HG02938 (cell line): ENCODE results near the gene ABCA5.

Source experiments
- ATAC-seq: cut with Tn5 transposase; IDR thresholded peaks from one replicate; pipeline ENCODE4 v1.9.1; 2021; ENCODE audit warnings: mild to moderate bottlenecking, moderate library complexity; ENCODE audit not compliant: unreplicated experiment

Gene ABCA5, protein sequence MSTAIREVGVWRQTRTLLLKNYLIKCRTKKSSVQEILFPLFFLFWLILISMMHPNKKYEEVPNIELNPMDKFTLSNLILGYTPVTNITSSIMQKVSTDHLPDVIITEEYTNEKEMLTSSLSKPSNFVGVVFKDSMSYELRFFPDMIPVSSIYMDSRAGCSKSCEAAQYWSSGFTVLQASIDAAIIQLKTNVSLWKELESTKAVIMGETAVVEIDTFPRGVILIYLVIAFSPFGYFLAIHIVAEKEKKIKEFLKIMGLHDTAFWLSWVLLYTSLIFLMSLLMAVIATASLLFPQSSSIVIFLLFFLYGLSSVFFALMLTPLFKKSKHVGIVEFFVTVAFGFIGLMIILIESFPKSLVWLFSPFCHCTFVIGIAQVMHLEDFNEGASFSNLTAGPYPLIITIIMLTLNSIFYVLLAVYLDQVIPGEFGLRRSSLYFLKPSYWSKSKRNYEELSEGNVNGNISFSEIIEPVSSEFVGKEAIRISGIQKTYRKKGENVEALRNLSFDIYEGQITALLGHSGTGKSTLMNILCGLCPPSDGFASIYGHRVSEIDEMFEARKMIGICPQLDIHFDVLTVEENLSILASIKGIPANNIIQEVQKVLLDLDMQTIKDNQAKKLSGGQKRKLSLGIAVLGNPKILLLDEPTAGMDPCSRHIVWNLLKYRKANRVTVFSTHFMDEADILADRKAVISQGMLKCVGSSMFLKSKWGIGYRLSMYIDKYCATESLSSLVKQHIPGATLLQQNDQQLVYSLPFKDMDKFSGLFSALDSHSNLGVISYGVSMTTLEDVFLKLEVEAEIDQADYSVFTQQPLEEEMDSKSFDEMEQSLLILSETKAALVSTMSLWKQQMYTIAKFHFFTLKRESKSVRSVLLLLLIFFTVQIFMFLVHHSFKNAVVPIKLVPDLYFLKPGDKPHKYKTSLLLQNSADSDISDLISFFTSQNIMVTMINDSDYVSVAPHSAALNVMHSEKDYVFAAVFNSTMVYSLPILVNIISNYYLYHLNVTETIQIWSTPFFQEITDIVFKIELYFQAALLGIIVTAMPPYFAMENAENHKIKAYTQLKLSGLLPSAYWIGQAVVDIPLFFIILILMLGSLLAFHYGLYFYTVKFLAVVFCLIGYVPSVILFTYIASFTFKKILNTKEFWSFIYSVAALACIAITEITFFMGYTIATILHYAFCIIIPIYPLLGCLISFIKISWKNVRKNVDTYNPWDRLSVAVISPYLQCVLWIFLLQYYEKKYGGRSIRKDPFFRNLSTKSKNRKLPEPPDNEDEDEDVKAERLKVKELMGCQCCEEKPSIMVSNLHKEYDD (N-terminal part only)

DNA sequence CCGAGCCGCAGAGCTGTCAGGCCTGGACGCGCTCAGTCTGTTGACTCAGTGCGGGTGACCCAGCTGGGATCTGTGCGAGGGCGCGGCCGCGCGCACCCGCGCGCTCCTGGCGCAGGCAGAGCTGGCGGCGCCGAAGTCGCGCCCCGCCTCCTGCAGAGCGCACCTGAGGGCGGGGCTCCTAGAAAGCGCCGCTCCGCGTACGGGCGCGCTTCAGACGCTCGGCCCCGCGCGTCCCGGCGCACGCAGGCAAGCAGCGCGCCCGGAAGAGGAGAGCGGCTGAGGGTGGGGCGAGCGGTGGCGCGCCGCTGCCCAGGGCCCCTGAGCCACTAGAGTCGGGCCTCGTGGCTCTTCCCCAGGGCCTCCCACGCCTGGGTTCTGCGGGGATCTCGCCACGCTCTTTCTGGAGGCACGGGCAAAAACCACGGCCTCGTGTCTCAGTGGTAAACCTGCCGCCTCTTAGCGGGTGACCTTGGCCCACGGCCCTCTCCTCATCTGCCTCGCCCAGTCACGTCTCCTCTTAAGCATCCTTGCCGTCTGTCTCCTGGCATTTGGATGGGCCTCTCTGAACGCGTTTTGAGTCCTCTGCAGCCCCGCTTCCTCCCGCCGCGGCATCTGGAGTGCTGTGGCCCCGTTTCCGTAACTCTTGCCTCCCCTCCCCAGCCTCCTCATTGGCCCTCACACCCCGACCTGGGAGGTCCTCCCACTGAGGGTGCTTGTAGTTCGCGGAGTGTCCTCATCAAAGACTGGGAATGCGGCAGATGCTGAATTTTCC, at the start of gene ABCA5:
Gene ABCA5 (minus strand): TSS at position 74 of the 772 bp plus-strand sequence. CDS start 12,718 bp downstream, outside the sequence.
- peak; percentile 90 for ATAC-seq

DNA sequence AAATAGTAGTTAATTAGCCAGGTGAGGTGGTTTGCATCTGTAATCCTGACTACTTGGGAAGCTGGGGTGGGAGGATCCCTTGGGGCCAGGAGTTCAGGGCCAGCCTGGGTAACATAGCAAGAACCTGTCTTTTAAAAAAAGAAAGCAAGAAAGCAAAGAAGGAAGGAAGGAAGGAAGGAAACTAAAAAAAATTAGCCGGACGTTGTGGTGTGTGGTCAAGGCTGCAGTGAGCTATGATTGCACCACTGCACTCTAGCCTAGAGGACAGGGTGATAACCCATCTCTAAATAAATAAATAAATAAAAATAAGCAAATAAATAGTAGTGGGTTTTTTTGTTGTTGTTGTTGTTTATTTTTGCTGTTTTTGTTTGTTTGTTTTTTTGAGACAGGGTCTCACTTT, 48.3 kb upstream of the ABCA5 start:
- ATAC-seq, result no peak

DNA sequence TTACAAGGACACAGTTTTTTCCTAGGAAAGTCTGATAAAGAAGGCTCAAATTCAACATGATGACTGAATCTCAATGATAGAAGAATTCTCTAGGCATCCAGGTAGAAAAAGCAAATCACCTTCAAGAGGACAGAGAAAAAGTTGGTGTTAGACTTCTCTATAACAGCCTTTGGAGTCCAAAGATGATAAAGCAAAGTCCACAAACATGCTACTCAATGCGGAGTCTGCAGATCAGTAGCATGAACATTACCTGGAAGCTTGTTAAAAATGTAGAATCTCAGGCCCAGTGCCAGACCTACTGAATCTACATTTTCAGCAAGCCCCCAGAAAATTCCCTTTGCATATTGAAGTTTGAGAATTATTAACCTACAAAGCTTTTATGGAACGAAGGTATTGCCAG, 46.1 kb upstream of the ABCA5 start:
- ATAC-seq, result no peak

GRCh38 chr17:69367298-69367697, 40.4 kb upstream of the ABCA5 start:
- peak; percentile 93 for ATAC-seq

DNA sequence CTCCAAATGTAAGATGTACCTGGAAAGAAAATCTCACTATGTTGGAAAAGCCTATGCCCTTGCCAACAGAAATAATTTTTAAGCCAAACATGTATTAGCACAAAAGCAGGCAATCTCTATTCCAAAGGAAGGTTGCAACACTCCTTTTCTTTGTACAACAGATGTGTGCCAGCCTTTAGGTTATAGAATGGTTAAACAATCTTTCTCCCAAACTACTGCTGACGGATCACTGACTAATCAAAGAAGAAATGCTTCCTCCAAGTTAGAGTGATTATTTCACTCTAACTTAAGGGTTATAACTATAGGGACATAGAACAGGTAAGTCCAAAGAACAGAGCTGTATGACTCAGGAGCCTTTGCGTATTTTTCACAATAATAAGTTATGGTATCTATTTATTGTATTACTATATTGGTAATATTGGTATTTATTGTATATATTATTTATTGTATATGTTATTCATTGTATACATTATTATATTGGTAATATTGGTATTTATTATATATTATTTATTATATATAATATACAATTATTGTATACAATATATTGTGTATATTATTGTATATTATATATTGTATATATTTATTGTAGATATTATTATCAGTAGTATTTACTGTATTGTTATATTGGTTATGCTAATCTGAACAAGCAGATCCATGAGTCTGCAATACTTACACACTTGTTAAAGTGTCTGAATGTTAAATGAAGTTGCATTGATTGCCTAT, 36.7 kb upstream of the ABCA5 start:
- ATAC-seq, result no peak

- no peak for ATAC-seq
Measured at GRCh38 chr17:69361156-69361555, 34.2 kb upstream of the ABCA5 start.

GRCh38 chr17:69358688-69359596, 32.0 kb upstream of the ABCA5 start:
- no peak for ATAC-seq

- no peak for ATAC-seq
Measured at GRCh38 chr17:69357701-69358100, 30.8 kb upstream of the ABCA5 start.

DNA sequence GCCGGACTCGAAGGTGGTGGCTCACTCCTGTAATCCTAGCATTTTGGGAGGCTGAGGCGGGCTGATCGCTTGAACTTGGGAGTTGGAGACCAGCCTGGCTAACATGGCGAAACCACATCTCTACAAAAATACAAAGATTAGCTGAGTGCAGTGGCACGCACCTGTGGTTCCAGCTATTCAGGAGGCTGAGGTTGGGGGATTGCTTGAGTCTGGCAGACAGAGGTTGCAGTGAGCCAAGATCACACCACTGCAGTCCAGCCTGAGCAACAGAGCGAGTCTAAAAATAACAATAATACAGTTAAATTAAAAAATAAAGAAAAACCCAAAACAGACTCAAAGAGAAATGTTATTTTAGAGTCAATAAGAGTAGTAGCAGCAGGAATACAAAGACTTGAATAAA, 29.7 kb upstream of the ABCA5 start:
- no peak for ATAC-seq

- no peak for ATAC-seq
Measured at GRCh38 chr17:69350911-69351310, 24.0 kb upstream of the ABCA5 start.

DNA sequence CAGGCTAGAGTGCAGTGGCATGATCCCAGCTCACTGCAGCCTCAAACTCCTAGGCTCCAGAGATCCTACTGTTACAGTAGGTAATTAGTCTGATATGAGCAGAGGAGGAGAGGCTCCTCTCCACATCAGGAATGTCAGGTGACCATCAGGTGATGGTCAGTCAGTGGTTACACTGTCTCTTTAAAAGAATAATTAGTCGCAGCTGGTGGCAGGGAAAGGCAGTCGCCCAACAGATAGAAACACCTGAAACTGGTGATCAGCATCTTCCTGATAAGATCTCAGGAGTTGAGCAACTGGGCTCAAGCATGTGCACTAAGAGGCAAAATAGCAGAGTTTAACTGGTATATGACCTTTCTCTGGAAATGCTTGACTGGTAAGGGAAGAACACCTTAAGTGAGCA, 21.5 kb upstream of the ABCA5 start:
- ATAC-seq, result no peak

- ATAC-seq, result no peak
Measured at GRCh38 chr17:69346766-69347165, 19.8 kb upstream of the ABCA5 start.

DNA sequence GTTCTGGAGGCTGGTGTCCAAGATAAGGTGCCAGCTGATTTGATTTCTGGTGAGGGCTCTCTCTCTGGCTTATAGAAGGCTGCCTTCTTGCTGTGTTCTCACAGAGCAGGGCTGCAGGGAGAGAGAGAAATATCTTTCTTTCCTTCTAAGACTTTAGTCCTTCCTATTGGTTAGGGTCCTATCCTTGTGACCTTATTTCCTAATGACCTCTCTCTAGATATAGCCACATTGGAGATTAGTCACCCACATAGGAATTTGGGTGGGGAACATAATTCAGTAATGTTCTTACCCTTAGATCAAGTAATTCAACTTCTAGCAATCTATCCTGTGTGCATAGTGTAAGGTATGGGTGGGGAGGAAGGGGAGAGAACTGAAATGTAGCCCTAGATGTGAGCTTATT, 18.0 kb upstream of the ABCA5 start:
- no peak for ATAC-seq

GRCh38 chr17:69342896-69343644, 16.1 kb upstream of the ABCA5 start:
- ATAC-seq, result no peak

- ATAC-seq, result no peak
Measured at GRCh38 chr17:69339937-69340336, 13.0 kb upstream of the ABCA5 start.

DNA sequence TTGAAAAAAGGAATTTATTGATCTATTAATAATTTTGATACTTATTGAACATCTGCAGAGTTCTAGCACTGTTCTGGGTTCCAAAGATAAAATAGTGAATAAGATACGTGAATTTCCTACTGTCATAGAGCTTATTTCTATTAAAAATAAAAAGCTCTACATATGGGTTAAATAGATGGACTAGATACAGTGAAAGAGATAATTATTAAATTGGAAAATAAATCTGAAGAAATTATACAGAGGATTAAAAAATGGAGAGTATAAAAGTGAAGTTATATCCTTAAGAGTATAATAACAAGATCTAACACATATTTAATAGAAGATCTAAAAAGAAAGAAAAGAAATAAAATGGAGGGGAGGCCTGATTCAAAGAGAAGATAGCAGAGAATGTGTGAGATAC, 10.1 kb upstream of the ABCA5 start:
- no peak for ATAC-seq

- no peak for ATAC-seq
Measured at GRCh38 chr17:69336580-69336979, 9.6 kb upstream of the ABCA5 start.

- ATAC-seq, result no peak
Measured at GRCh38 chr17:69335058-69335457, 8.1 kb upstream of the ABCA5 start.
